GM21390 (cell line): ENCODE data around the gene LAX1.
"Not testable (repeated sequence)": the region's sequence is repeated elsewhere in the genome, so short reads cannot be mapped to it uniquely, and the experiment has no call there.

Experiments used
- ATAC-seq: cut with Tn5 transposase; IDR thresholded peaks from one replicate; pipeline ENCODE4 v1.9.1; 2021; ENCODE audit not compliant: unreplicated experiment

The LAX1 gene

GRCh38 chr1:203764105-203765028, 616 bp upstream of the LAX1 start:
- ATAC-seq = no peak

DNA sequence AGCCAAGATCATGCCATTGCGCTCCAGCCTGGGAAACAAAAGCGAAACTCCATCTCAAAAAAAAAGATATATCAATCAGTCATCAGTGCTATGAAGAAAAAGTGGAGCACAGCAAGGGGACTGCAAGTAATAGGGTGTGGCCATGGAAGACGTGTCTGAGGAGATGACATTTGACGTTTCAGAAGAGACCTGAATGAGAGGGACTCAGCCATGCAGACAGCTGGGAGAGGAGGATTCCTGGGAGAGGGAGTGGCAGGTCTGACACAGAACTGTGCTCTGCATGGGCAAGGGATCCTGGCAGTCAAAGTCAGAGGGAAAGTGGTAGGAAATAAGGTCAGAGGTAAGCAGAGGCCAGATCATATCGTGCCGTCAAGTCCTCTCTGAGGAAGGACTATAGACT, 3.3 kb downstream of the LAX1 start:
- no peak for ATAC-seq

GRCh38 chr1:203769505-203770343, 4.7 kb downstream of the LAX1 start:
- no peak for ATAC-seq

DNA sequence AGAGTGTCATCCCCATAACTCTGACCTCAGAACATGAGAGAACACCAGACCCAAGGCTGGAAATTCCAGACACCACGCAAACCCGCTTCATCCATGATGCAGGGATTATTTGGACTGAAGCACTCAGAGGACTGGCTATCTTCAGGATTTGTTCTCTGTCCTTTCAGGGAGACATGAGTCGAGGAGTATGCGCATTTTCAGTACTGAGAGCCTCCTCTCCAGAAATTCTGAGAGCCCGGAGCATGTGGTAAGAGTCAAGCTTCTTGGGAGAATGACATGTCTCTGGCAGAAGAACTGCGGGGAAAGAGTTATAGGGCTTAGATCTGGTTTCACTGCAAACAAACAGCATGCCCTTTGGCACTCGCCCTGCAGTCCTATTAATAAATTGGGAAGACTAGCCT, 6.9 kb downstream of the LAX1 start:
- ATAC-seq = no peak

GRCh38 chr1:203772836-203773235, 7.9 kb downstream of the LAX1 start:
- no peak for ATAC-seq

DNA sequence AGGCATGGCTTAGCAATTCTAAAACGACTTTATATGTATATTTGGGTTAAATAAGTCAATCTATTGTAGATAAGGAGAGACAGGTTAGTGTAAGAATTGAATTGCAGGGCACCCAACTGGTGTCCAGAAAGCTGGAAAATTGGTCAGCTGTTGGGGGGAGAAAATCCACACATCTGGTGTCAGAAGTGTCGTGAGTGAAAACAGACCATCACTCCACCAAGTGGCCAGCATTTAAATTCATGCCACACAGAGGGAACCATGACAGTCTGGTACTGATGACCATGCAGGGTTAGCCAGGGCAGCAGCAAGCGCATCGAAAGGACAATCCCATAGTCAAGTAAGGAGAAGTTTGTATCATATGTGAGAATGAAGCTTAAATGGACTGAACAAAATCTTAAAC, 11.7 kb downstream of the LAX1 start:
- no peak for ATAC-seq

DNA sequence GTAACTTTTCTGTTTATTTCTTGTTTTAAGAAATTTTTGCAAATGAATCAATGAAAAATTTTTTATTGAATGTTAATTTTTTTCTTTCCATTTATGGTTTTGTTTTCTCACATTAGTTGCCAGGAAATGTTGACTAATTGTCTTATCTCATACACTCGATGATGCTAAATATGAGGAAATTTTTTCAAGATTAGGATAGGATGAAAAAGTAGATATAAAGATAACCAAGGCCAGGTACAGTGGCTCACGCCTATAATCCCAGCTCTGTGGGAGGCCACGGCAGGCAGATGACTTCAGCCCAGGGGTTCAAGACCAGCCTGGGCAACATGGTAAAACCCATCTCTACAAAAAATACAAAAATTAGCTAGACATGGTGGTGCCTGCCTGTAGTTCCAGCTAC, 12.6 kb downstream of the LAX1 start:
- ATAC-seq = no peak

DNA sequence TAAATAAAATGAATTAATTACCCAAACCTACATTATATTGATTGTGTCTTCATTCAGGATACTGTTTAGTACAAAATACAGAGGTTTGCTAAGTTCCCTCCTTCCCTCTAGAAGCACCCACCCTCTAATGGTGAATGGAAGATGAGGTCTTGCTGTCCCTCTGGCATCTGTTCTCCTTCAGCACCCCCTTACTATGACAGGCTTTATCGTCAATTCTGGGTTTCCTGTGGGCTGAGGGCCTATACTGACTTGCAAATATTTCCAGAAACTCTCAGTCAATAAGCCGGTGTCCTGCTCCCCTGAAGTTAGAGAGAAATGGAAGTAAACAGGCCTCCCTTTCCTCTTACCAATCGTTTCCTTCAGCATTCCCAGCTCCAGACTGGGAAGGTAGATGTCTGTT, 13.2 kb downstream of the LAX1 start:
- ATAC-seq = no peak

DNA sequence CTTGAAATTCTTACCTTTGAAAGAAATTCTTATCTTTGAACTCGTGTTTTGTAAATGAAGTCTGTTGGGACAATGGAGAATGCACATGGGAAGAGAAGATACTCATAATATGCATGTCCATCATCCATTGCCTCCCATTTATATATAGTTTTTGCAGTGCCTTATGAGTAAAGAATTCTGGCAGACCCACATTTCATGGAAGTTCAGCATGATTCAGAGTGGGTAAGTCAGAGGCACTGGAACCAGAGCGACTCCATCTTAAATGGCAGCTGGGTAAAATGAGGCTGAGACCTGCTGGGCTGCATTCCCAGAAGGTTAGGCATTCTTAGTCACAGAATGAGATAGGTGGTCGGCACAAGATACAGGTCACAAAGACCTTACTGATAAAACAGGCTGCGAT, 13.8 kb downstream of the LAX1 start:
- ATAC-seq = no peak

- no peak for ATAC-seq
These were observed 17.0 kb downstream of the LAX1 start for GRCh38 chr1:203781962-203782361.

DNA sequence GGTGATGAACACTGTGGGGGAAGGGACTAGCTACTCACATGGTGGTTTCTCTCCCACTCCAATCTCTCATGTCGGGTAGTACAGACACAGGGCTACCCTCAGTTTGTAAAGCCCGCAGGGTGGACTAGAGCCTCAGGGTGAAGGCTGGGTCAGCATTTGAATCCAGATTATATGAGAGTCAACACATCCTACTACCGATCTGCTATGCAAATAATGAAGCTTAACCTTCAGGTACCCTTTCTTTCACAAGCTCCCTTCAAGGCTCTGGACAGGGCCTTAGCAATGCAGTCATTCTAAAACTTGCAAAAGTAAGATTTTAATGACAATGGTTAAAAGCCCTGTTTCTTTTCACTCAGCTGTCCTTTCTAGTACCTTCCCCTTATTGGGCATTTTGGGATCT, 25.0 kb downstream of the LAX1 start:
- no peak for ATAC-seq

DNA sequence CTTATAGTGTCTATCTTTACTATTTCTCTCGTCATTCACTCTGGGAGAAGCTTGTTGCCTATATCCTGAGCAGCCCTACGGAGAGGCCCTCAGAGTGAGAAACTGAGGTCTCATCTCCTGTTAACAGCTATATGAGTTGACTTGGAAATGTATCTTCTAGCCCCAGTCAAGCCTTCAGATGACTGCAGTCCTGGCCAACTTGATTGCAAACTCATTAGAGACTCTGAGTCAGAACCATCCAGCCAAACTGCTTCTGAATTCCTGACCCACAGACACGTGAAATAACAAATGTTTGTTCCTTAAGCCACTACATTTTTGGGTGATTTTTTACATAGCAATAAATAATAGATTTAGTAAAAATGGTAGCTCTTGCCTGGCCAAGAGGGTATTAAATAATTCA, 26.5 kb downstream of the LAX1 start:
- no peak for ATAC-seq

DNA sequence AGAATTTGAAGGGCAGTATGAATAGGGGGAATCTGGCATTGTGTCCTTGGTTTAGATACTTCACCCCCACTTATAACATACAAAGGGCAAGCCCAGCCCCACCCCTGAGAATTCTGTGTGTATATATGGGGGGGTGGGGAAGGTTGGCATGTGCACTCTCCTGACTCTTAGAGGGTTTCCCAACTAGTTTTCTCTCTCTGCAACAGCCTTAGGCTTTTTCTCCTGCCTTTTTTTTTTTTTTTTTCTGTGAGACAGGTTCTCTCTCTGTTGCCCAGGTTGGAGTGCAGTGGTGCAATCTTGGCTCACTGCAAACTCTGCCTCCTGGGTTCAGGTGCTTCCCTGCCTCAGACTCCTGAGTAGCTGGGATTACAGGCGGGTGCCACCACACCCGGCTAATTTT, 27.5 kb downstream of the LAX1 start:
- ATAC-seq = no peak

DNA sequence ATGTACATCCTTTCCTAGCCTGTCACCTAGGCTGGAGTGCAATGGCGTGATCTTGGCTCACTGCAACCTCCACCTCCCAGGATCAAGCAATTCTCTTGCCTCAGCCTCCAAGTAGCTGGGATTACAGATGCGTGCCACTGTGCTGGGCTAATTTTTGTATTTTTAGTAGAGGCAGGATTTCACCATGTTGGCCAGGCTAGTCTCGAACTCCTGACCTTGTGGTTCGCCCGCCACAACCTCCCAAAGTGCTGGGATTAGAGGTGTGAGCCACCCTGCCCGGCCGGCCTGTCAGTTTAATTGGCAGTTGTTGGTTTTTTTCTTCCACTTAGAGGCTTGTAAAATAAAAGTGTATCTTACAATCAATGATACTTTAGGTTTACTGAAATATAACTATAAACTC, 28.6 kb downstream of the LAX1 start:
- ATAC-seq = not testable (repeated sequence)

- ATAC-seq = no peak
These were observed 29.9 kb downstream of the LAX1 start for GRCh38 chr1:203794764-203795440.

GRCh38 chr1:203795441-203796235, 30.7 kb downstream of the LAX1 start, which contains the start of the genes ZBED6 and ZC3H11A:
ZBED6 (plus strand) TSS chr1:203795623; CDS start chr1:203797523, 1,900 bp downstream.
ZC3H11A (plus strand) TSS chr1:203795623; CDS start chr1:203817071, 21,448 bp downstream.
- ATAC-seq = peak; percentile 97

DNA sequence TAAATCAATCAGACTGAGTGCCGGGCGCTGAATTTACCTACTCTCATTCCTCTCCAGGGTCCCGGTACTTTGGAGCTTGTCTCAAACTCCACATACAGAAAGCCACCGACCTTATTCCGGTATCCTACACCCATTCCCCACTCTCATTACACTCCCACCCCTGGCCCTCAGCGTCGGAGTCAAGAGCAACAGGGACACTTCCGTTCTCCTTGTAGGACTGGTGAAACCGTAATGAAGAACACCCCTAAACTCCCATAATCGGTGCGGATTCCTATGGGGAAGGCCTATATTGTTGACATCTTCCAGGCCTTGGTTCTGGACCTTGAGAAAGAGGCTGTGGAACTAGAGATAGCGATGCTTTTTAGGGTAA, 31.2 kb downstream of the LAX1 start:
- ATAC-seq = no peak

- no peak for ATAC-seq
These were observed 32.2 kb downstream of the LAX1 start for GRCh38 chr1:203797216-203797615.

- ATAC-seq = no peak
These were observed 33.1 kb downstream of the LAX1 start for GRCh38 chr1:203797948-203798655.

DNA sequence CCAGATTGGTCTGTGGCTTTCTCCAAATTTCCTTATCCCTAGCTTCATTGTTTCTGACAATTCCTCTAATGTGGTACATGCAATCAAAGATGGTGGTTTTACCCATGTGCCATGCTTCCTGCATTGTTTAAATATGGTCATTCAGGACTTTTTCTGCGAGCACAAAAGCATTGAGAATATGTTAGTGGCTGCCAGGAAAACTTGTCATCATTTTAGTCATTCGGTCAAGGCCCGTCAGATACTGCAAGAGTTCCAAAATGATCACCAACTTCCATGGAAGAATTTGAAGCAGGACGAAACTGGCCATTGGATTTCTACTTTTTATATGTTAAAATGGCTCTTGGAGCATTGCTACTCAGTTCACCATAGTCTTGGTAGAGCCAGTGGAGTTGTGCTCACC, 34.2 kb downstream of the LAX1 start:
- ATAC-seq = no peak
